Breast epithelium (tissue), 4 donors: ENCODE data around the gene IL17RD. TPM values are rescaled to one million over a fixed set of nuclear protein-coding genes. Genes with fewer than 3 reads are reported as not detected.

Experiments
- DNase-seq, 2 donors: peaks; one replicate each; pipeline ENCODE4 v3.0.0-alpha.2; 2019; ENCODE audit warnings: low spot score in 2 of 2
- H3K27ac ChIP-seq, 2 donors: fragments of 200-600 bp; sonication (generic) in 1 of 2; one replicate each; pipeline ENCODE4 v1.5.1; 2016 to 2019; ENCODE audit warnings: mild to moderate bottlenecking in 1 of 2
- H3K27me3 ChIP-seq, 2 donors: fragments of 200-600 bp; sonication (generic) in 1 of 2; one replicate each; pipeline versions ENCODE4 v1.5.1 to v1.6.0; 2017 to 2019; ENCODE audit warnings: control low read depth in 1 of 2, mild to moderate bottlenecking in 1 of 2
- H3K36me3 ChIP-seq: fragments of 200-600 bp; one replicate; pipeline ENCODE4 v1.5.1; 2019
- H3K4me1 ChIP-seq, 2 donors: fragments of 200-600 bp; sonication (generic); one replicate each; pipeline ENCODE4 v1.5.1; 2016 to 2019; ENCODE audit warnings: control low read depth in 1 of 2
- H3K4me3 ChIP-seq, 3 donors: fragments of 200-600 bp; sonication (generic); 1 replicate in 2 of 3; 2 replicates in 1 of 3; pipeline ENCODE4 v1.5.1; 2016 to 2019; ENCODE audit warnings: mild to moderate bottlenecking in 3 of 3, moderate library complexity in 2 of 3
- H3K9me3 ChIP-seq, 2 donors: fragments of 200-600 bp; sonication (generic) in 1 of 2; one replicate each; pipeline ENCODE4 v1.5.1; 2016 to 2019; ENCODE audit warnings: control low read depth in 1 of 2
- CTCF ChIP-seq, 3 donors: fragments of 450-650 bp; IDR thresholded peaks; one replicate each; pipeline ENCODE4 v1.5.1; 2016 to 2017; ENCODE audit warnings: antibody characterized with exemption in 3 of 3, mild to moderate bottlenecking in 3 of 3, moderate library complexity in 3 of 3
- POLR2A ChIP-seq: fragments of 450-650 bp; IDR thresholded peaks from one replicate; pipeline ENCODE4 v1.6.1; 2016; ENCODE audit warnings: antibody characterized with exemption, mild to moderate bottlenecking, moderate library complexity
- POLR2AphosphoS5 ChIP-seq, 3 donors: sonication (generic); formaldehyde crosslinking; IDR thresholded peaks; one replicate each; pipeline ENCODE4 v1.6.1; 2017; ENCODE audit warnings: antibody characterized with exemption in 3 of 3
- intact Hi-C: fragments of 100-400 bp; cut with DNase I; formaldehyde crosslinking; loops from one replicate; pipeline ENCODE4 v1.15.1; 2023; ENCODE audit warnings: low total_unique reads
- total RNA-seq, 3 donors: library from RNA; depleted of rRNA; stranded (reverse); fragments of >200 nt; gene quantifications; one replicate each; pipeline ENCODE4 v1.1.0, GENCODE V29; 2016

The IL17RD gene
- total RNA-seq, 3 donors from 2014 or later: 3.0 to 31.8 (median 31.0) TPM

DNA sequence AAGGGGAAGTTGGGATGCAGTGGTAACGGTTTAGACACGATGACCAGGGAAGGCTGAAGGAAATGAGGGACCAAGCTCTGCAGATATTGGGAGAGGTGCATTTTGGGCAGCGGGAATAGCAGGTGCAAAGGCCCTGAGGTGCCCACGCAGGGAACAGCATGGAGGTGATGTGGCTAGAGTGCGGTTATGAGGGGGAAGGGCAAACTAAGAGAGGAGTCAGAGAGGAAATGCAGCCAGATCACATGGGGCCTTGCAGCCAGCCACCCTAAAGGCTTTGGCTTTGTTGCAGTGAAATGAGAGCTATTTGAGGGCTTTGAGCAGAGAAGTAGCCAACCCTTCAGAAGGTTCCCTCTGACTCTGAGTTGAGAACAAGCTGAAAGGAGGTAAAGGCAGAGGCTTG is 102.1 kb downstream of the IL17RD start:
- Histone ChIP-seq H3K27ac (peak overlapping the region in 1 of 2 donors; percentile 69), H3K27me3 (no peaks in the 10 kb centered on the region), H3K9me3 (no peaks in the 10 kb centered on the region), H3K36me3 (no peaks in the 10 kb centered on the region), H3K4me3 (no peak overlapping the region), H3K4me1 (no peaks in the 10 kb centered on the region)
- no peak for DNase-seq
- intact Hi-C loops: no loop called here
- TF ChIP-seq CTCF (IDR thresholded peaks at IDR 0.05) (no peak), POLR2A (no peak), POLR2AphosphoS5 (IDR thresholded peaks at IDR 0.05) (no peak)

- TF ChIP-seq POLR2A (no peak), CTCF (IDR thresholded peaks at IDR 0.05) (no peak), POLR2AphosphoS5 (IDR thresholded peaks at IDR 0.05) (no peak)
- no peak for DNase-seq
- Histone ChIP-seq H3K27ac (peak overlapping the region; percentile 69 to 80), H3K4me1 (no peaks in the 10 kb centered on the region), H3K4me3 (no peak overlapping the region), H3K27me3 (no peaks in the 10 kb centered on the region), H3K36me3 (no peaks in the 10 kb centered on the region), H3K9me3 (no peaks in the 10 kb centered on the region)
- intact Hi-C loops: no loop called here
Measured at GRCh38 chr3:57062101-57062631, 103.0 kb downstream of the IL17RD start.

DNA sequence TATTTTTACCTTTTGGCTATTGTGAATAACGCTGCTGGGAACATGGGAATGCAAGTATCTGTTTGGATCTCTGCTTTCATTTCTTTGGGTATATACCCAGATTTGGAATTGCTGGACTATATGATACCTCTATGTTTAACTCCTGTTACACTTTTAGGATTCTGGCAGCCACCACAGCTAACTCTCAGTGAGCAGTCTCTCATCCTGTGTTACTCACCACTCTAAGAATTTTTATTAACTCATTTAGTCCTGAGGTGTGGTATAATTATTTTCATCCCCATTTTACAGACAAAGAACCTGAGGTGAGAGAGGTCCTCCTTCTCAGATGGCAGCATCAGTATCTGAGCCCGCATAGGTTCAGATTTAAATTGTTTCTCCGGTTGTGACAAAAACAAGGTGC is 103.6 kb downstream of the IL17RD start:
- DNase-seq: no peak
- peak overlapping the region; percentile 69 to 80 for H3K27ac ChIP-seq
- H3K4me1 ChIP-seq: no peaks in the 10 kb centered on the region
- H3K27me3 ChIP-seq: no peaks in the 10 kb centered on the region
- H3K36me3 ChIP-seq: no peaks in the 10 kb centered on the region
- intact Hi-C loops: no loop called here
- H3K9me3 ChIP-seq: no peaks in the 10 kb centered on the region
- H3K4me3 ChIP-seq: no peak overlapping the region
- TF ChIP-seq POLR2AphosphoS5 (IDR thresholded peaks at IDR 0.05) (no peak), POLR2A (no peak), CTCF (IDR thresholded peaks at IDR 0.05) (no peak)

DNA sequence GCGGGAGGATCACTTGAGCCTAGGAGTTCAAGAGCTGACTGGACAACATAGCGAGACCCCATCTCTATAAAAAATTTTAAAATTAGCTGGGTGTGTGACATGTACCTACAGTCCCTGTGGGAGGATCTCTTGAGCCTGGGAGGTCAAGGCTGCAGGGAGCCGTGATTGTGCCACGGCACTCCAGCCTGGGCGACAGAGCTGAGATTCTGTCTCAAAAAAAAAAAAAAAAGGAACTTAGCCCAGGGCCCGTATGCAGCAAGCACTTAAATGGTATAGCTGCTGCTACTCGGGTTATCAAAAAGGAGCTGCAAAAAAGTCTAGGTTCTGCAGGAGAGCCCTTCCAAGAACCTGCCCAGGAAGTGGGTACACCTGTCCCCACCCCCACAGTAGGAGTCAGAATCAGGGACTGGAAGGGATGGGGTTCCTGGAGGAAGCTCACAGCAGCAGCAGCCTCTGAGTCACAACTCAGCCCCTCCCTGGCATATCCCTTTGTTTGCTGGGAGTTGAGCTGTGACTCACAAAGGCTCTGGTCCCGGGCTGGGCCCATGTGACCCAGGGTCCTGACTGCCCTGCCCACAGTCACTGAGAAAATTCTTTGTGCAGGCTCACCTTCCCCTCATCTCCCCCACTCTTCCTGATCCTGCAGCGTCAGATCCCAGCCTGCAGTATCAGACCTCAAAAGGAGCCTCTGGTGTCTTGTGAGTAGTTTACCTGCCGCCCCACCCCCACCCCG is 104.9 kb downstream of the IL17RD start, which contains the start of gene SPATA12:
Gene SPATA12, plus strand, starts transcription at position 576 of the 733 bp plus-strand sequence. CDS start 13,031 bp downstream, outside the sequence.
- intact Hi-C loops: no loop called here
- H3K36me3 ChIP-seq: no peaks in the 10 kb centered on the region
- no peaks in the 10 kb centered on the region for H3K27me3 ChIP-seq
- H3K9me3 ChIP-seq: no peaks in the 10 kb centered on the region
- TF ChIP-seq CTCF (IDR thresholded peaks at IDR 0.05): no peak
- no peak for TF ChIP-seq POLR2A
- TF ChIP-seq POLR2AphosphoS5 (IDR thresholded peaks at IDR 0.05): peak in 2 of 3 donors; percentile 29 to 36
- DNase-seq: peak; percentile 71 to 82
- H3K27ac ChIP-seq: peak within 1 kb of the TSS; percentile 52 to 69
- H3K4me1 ChIP-seq: no peaks in the 10 kb centered on the region
- H3K4me3 ChIP-seq: no peak within 1 kb of the TSS

GRCh38 chr3:57059411-57059810 is 105.7 kb downstream of the IL17RD start:
- no peak overlapping the region for H3K4me3 ChIP-seq
- H3K9me3 ChIP-seq: no peaks in the 10 kb centered on the region
- peak overlapping the region in 1 of 2 donors; percentile 69 for H3K27ac ChIP-seq
- H3K4me1 ChIP-seq: no peaks in the 10 kb centered on the region
- TF ChIP-seq POLR2AphosphoS5 (IDR thresholded peaks at IDR 0.05): no peak
- intact Hi-C loops: no loop called here
- DNase-seq: no peak
- no peaks in the 10 kb centered on the region for H3K36me3 ChIP-seq
- H3K27me3 ChIP-seq: no peaks in the 10 kb centered on the region
